ENCODE measurements around the gene TAOK3.

GRCh38 chr12:118183155-118183554 lies 189.6 kb downstream of the TAOK3 start:
- no peak for TF ChIP-seq CTCF (IDR thresholded peaks at IDR 0.05)
- no peak for TF ChIP-seq POLR2A (IDR thresholded peaks at IDR 0.05)
- TF ChIP-seq POLR2AphosphoS5 (IDR thresholded peaks at IDR 0.05): no peak

All from prostate gland (tissue), 2 donors.